PFSK-1 (cell line): ENCODE results near the gene ACTR10.

Experiments used
- FOXP2 ChIP-seq: optimal IDR thresholded peaks from 2 replicates; pipeline ENCODE3; 2011; ENCODE audit warnings: borderline replicate concordance, control low read depth, inconsistent platforms; ENCODE audit not compliant: insufficient read depth; ENCODE audit errors: extremely low read length, extremely low read depth
- POLR2AphosphoS5 ChIP-seq: IDR thresholded peaks from 2 replicates; pipeline ENCODE4 v1.6.1; 2012; ENCODE audit warnings: low read depth, mild to moderate bottlenecking, control low read depth, low read length, moderate library complexity
- TAF1 ChIP-seq: IDR thresholded peaks from 2 replicates; pipeline ENCODE4 v1.6.1; 2012; ENCODE audit warnings: low read length, control low read depth, borderline replicate concordance; ENCODE audit not compliant: insufficient read depth

GRCh38 chr14:58270628-58271027, 70.7 kb downstream of the ACTR10 start:
- TF ChIP-seq POLR2AphosphoS5 (no peak), FOXP2 (no peak), TAF1 (no peak)
